ENCODE measurements around the gene FAM76B. TPM values are rescaled to one million over a fixed set of nuclear protein-coding genes. Genes with fewer than 3 reads are reported as not detected.

The FAM76B gene
- total RNA-seq, 4 donors from 2014 or later: 43.1 to 149 (median 46.7) TPM

DNA sequence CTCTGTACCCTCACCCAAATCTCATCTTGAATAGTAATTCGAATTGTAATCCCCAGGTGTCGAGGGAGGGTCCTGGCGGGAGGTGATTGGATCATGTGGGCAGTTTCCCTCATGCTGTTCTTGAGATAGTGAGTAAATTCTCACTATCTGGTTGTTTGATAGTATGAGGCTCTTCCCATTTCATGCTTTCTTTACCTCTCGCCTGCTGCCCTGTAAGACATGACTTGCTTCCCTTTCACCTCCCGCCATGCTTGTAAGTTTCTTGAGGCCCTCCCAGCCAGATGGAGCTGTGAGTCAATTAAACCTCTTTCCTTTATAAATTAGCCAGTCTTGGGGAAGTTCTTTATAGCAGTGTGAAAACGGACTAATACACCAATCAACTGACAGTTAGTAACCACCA lies 60.1 kb downstream of the FAM76B start:
- TF ChIP-seq, protein P1, sequence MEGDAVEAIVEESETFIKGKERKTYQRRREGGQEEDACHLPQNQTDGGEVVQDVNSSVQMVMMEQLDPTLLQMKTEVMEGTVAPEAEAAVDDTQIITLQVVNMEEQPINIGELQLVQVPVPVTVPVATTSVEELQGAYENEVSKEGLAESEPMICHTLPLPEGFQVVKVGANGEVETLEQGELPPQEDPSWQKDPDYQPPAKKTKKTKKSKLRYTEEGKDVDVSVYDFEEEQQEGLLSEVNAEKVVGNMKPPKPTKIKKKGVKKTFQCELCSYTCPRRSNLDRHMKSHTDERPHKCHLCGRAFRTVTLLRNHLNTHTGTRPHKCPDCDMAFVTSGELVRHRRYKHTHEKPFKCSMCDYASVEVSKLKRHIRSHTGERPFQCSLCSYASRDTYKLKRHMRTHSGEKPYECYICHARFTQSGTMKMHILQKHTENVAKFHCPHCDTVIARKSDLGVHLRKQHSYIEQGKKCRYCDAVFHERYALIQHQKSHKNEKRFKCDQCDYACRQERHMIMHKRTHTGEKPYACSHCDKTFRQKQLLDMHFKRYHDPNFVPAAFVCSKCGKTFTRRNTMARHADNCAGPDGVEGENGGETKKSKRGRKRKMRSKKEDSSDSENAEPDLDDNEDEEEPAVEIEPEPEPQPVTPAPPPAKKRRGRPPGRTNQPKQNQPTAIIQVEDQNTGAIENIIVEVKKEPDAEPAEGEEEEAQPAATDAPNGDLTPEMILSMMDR (IDR thresholded peaks at IDR 0.05): no peak
- TF ChIP-seq POLR2A (IDR thresholded peaks at IDR 0.05): no peak
- DNase-seq: no peak
- Histone ChIP-seq H3K4me3 (no peak overlapping the region), H3K4me1 (no peaks in the 10 kb centered on the region), H3K36me3 (no peaks in the 10 kb centered on the region), H3K27ac (no peak overlapping the region), H3K27me3 (no peaks in the 10 kb centered on the region), H3K9me3 (no peaks in the 10 kb centered on the region)

DNA sequence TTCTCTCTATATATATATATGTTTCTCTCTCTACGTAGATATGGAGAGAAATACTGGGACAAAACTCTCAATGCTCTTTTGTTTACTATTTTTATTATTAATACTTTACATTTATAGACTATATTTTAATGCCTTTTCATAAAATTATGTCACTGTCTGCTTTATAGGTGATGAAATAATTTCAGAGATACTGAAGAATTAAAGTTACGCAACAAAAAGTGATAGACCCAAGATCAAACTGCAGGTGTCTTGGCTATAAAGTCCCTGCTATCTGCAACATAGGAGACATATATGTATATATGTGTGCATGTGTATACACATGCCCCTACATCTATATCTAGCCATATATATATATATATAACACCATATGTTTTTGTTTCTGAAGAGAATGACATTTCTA lies 60.8 kb downstream of the FAM76B start:
- Histone ChIP-seq H3K4me1 (no peaks in the 10 kb centered on the region), H3K9me3 (no peaks in the 10 kb centered on the region), H3K36me3 (no peaks in the 10 kb centered on the region), H3K4me3 (no peak overlapping the region), H3K27ac (no peak overlapping the region), H3K27me3 (no peaks in the 10 kb centered on the region)
- TF ChIP-seq, protein P1 (IDR thresholded peaks at IDR 0.05): no peak
- TF ChIP-seq POLR2A (IDR thresholded peaks at IDR 0.05): no peak
- DNase-seq: no peak

DNA sequence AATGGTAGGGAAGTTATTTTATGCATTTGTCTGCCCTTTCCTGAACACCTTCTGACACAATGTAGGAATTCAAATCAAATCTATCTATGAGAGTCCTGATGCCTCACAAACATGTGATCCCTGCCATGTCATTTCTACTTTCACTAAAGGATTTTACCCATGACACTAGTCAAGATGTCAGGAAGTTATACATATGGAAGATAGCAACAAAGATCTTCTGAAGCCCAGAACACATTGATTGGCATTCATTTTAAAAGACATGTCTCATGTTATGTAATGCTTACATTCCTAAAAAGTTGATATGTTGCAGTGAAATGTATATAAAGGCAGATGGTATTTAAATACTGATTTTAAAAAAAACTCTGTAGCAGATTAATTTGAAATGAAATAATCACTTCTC lies 61.5 kb downstream of the FAM76B start:
- Histone ChIP-seq H3K27ac (no peak overlapping the region), H3K4me1 (no peaks in the 10 kb centered on the region), H3K4me3 (no peak overlapping the region), H3K36me3 (no peaks in the 10 kb centered on the region), H3K9me3 (no peaks in the 10 kb centered on the region), H3K27me3 (no peaks in the 10 kb centered on the region)
- no peak for TF ChIP-seq POLR2A (IDR thresholded peaks at IDR 0.05)
- TF ChIP-seq, protein P1 (IDR thresholded peaks at IDR 0.05): no peak
- DNase-seq: no peak

DNA sequence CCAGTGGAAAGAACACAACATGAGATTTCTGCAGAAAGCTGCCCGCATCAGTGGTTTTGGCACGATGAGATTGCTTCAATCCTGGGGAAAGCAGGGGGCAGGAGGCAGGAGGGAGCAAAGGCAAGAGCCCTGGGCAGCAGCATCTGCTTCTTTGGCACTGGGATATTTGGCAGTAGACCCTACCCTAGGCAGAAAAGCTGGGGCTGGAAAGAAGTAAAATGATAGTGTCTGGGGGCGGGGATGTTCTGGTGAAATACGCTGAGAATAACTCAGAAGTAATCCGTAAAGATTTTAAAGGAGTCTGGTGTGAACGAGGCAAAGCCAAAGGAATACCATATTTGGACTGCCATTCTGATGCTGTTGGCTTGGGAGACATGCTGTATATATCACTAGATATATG lies 62.0 kb downstream of the FAM76B start:
- no peak for DNase-seq
- no peaks in the 10 kb centered on the region for H3K4me1 ChIP-seq
- H3K4me3 ChIP-seq: no peak overlapping the region
- no peaks in the 10 kb centered on the region for H3K36me3 ChIP-seq
- H3K27me3 ChIP-seq: no peaks in the 10 kb centered on the region
- no peak overlapping the region for H3K27ac ChIP-seq
- H3K9me3 ChIP-seq: no peaks in the 10 kb centered on the region
- TF ChIP-seq, protein P1 (IDR thresholded peaks at IDR 0.05): no peak
- no peak for TF ChIP-seq POLR2A (IDR thresholded peaks at IDR 0.05)

DNA sequence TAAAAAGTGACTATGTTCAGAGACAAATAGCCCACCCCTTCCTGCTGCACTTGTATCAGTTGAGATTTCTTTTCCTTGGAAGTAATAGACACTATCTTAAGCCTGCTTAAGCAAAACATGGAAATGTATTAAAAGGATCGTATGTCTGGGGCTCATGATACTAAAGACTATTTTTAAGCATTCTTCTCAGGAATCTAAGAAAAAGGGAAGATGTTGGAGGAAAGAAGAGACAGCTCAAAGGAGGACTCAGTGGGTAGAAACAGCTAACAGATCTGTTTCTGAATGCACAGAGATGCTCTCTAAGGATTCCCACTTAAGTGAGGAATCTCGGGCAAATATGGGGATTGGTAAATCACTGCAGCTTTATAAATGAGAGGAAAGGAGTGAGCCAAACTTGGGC lies 62.5 kb downstream of the FAM76B start:
- TF ChIP-seq, protein P1 (IDR thresholded peaks at IDR 0.05): no peak
- TF ChIP-seq POLR2A (IDR thresholded peaks at IDR 0.05): no peak
- H3K27ac ChIP-seq: no peak overlapping the region
- no peak for DNase-seq

DNA sequence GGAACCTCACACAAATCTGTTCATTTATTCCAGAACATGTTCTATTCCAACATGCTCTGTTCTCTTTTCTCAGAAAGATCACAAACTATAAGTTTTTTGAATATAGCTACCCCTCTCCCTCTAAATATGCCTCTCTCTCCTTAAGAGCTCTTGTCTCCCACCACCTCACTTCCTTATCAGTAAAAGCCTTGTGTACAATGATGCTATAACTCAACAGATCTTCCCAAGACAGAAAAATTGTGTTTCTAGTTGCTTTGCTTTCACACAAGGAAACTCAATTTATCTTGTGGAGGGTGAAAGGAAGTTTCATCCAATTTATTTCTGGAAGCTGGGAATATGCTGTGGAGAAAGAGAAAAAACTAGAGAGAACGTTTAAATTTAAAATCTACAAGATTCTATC lies 64.4 kb downstream of the FAM76B start:
- no peaks in the 10 kb centered on the region for H3K36me3 ChIP-seq
- TF ChIP-seq, protein P1 (IDR thresholded peaks at IDR 0.05): no peak
- no peaks in the 10 kb centered on the region for H3K27me3 ChIP-seq
- no peaks in the 10 kb centered on the region for H3K4me1 ChIP-seq
- DNase-seq: no peak
- H3K27ac ChIP-seq: no peak overlapping the region
- no peaks in the 10 kb centered on the region for H3K9me3 ChIP-seq
- H3K4me3 ChIP-seq: no peak overlapping the region

More for the DNA sequence above, 62.5 kb downstream of the FAM76B start:
- no peaks in the 10 kb centered on the region for H3K4me1 ChIP-seq
- H3K27me3 ChIP-seq: no peaks in the 10 kb centered on the region
- H3K36me3 ChIP-seq: no peaks in the 10 kb centered on the region
- no peaks in the 10 kb centered on the region for H3K9me3 ChIP-seq
- no peak overlapping the region for H3K4me3 ChIP-seq

Data from Peyer's patch (tissue), 4 donors.